Panc1 (cell line): ENCODE measurements around the gene MYO3B.

Experiments
- CTCF ChIP-seq: fragments of 450-650 bp; IDR thresholded peaks from 2 replicates; pipeline ENCODE4 v1.5.1; 2017; ENCODE audit warnings: mild to moderate bottlenecking
- POLR2AphosphoS5 ChIP-seq: IDR thresholded peaks from 2 replicates; pipeline ENCODE4 v1.6.1; 2012; ENCODE audit warnings: mild to moderate bottlenecking, low read depth, low read length, moderate library complexity
- REST ChIP-seq, 2 experiments: IDR thresholded peaks; 2 replicates each; pipeline ENCODE4 v1.6.1; 2011 to 2012; ENCODE audit warnings: low read depth in 2 of 2, control low read depth in 1 of 2, low read length in 1 of 2, mild to moderate bottlenecking in 1 of 2, moderate library complexity in 1 of 2; ENCODE audit not compliant: insufficient read depth in 1 of 2
- SIN3A ChIP-seq: IDR thresholded peaks from 2 replicates; pipeline ENCODE4 v1.6.1; 2012; ENCODE audit warnings: low read depth, mild to moderate bottlenecking, low read length, moderate library complexity, borderline replicate concordance; ENCODE audit not compliant: insufficient read depth
- TCF7L2 ChIP-seq: IDR thresholded peaks from 2 replicates; pipeline ENCODE4 v1.6.1; 2011; ENCODE audit warnings: mild to moderate bottlenecking, low read depth, low read length, inconsistent platforms

DNA sequence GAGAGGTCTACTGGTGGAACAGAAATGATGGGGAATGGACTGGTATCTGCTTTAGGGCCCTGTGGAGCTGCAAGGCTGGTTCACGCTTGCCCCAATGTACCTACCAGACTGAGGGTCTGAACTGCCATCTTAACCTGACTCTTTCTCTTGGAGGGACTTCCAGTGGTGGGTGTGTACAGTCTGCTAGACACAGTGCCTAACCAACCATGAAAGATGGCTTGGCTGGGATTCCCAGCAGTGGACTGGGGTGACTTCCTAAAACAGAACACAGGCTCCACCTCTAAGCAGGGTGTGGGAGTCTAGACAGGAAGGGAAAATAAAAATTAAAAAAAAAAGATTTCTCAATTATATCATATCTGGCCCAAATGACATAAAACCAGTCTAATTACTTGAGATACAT, 25.5 kb upstream of the MYO3B start:
- TF ChIP-seq POLR2AphosphoS5 (no peak), CTCF (no peak), SIN3A (no peak), REST (IDR thresholded peaks at IDR 0.05; ENCODE audit: insufficient read depth in 1 of 2, low read depth in 2 of 2, low read length in 1 of 2) (no peak), TCF7L2 (no peak)
